Caco-2 (cell line): ENCODE results near the gene ATP6V0D1. TPM values are rescaled to one million over a fixed set of nuclear protein-coding genes. Genes with fewer than 3 reads are reported as not detected.

Experiments used
- BruUV-seq: library from RNA; stranded (reverse); fragments of 400-500 nt; replicated peaks from 2 replicates; lab custom pipeline; 2021; lab: Mats Ljungman, UMichigan
- CTCF ChIA-PET: fragments of 300-600 bp; sonication (Branson Sonifier 250); formaldehyde crosslinking; loops from one replicate; lab custom pipeline; 2022; ENCODE audit warnings: antibody characterized with exemption; lab: Charles Lee
- POLR2A ChIA-PET: fragments of 300-600 bp; sonication (Branson Sonifier 250); formaldehyde crosslinking; loops from one replicate; lab custom pipeline; 2022; ENCODE audit warnings: antibody characterized with exemption; lab: Charles Lee
- DNase-seq, 2 experiments: peaks; one replicate each; pipeline versions ENCODE4 v3.0.0 to v3.0.0-alpha.2; 2020 to 2022
- H3K27me3 ChIP-seq: replicated peaks from 2 replicates; pipeline ENCODE4 v1.6.0; 2011; ENCODE audit warnings: low read length; ENCODE audit not compliant: control insufficient read depth, insufficient read depth
- H3K36me3 ChIP-seq: 2 replicates; pipeline ENCODE4 v1.5.1; 2011; ENCODE audit warnings: low read length; ENCODE audit not compliant: control insufficient read depth, insufficient read depth
- H3K4me1 ChIP-seq: fragments of 250-450 bp; sonication (Bioruptor Pico); 2 replicates; pipeline ENCODE4 v1.5.1; 2020; ENCODE audit warnings: mild to moderate bottlenecking
- H3K4me3 ChIP-seq: 2 replicates; pipeline ENCODE4 v1.5.1; 2011; ENCODE audit warnings: low read depth, mild to moderate bottlenecking, control low read depth, low read length
- H3K9me3 ChIP-seq: fragments of 250-450 bp; sonication (Bioruptor Pico); 2 replicates; pipeline ENCODE4 v1.5.1; 2020; ENCODE audit warnings: mild to moderate bottlenecking, moderate library complexity
- H3K27ac Mint-ChIP-seq: one replicate; pipeline ENCODE4 v1.8.0; 2022; ENCODE audit warnings: mixed read lengths; ENCODE audit not compliant: unreplicated experiment
- H3K27me3 Mint-ChIP-seq: one replicate; pipeline ENCODE4 v1.8.0; 2022; ENCODE audit warnings: mixed read lengths; ENCODE audit not compliant: insufficient read depth, unreplicated experiment
- H3K36me3 Mint-ChIP-seq: one replicate; pipeline ENCODE4 v1.8.0; 2022; ENCODE audit warnings: mild to moderate bottlenecking, mixed read lengths; ENCODE audit not compliant: insufficient read depth, unreplicated experiment
- H3K4me1 Mint-ChIP-seq: one replicate; pipeline ENCODE4 v1.8.0; 2022; ENCODE audit warnings: low read depth, mixed read lengths; ENCODE audit not compliant: unreplicated experiment
- H3K4me3 Mint-ChIP-seq: one replicate; pipeline ENCODE4 v1.8.0; 2022; ENCODE audit warnings: mild to moderate bottlenecking, moderate library complexity, mixed read lengths; ENCODE audit not compliant: unreplicated experiment
- H3K9me3 Mint-ChIP-seq: one replicate; pipeline ENCODE4 v1.8.0; 2022; ENCODE audit warnings: mixed read lengths; ENCODE audit not compliant: unreplicated experiment
- intact Hi-C: fragments of 100-400 bp; cut with micrococcal nuclease; formaldehyde crosslinking; loops from one replicate; pipeline ENCODE4 v1.10.0; 2022; ENCODE audit not compliant: unreplicated experiment
- total RNA-seq: library from RNA; stranded (reverse); gene quantifications from 2 replicates; pipeline ENCODE4 v1.2.3, GENCODE V29; 2022
- TF ChIP-seq, protein P1 (sequence below), 2 experiments: fragments of 200-600 bp in 1 of 2; IDR thresholded peaks; 1 replicate in 1 of 2; 2 replicates in 1 of 2; pipeline versions ENCODE4 v1.5.1 to v1.8.0; 2011 to 2022; ENCODE audit warnings: antibody characterized with exemption in 1 of 2, control low read depth in 1 of 2, inconsistent platforms in 1 of 2, low read depth in 1 of 2, low read length in 1 of 2, mild to moderate bottlenecking in 1 of 2, moderate library complexity in 1 of 2; ENCODE audit not compliant: insufficient read depth in 1 of 2, severe bottlenecking in 1 of 2, unreplicated experiment in 1 of 2

The ATP6V0D1 gene
- total RNA-seq, 1 experiment from 2014 or later: 110 TPM

DNA sequence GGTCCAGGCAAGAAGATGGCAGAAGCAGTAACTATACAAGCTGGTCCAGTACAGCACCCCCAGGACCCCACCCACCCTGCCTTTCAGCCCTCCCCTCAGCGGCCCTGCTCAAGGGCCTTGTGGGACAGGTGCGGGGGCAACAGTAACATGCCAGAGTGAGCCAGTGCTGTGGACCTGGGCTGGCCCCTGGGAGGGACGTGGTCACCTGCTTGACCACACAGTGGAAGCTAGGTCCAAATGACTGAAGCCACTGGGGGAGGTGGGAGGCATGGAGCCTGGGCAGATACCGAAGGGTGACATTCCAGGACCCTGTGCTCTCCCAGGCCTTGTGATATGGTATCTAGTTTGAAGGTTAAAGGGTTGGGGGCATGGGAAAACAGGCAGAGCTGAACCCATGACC, 17.3 kb downstream of the ATP6V0D1 start:
- no peak overlapping the region for H3K4me3 Mint-ChIP-seq
- ChIA-PET CTCF (no interaction called here), POLR2A (no interaction called here)

DNA sequence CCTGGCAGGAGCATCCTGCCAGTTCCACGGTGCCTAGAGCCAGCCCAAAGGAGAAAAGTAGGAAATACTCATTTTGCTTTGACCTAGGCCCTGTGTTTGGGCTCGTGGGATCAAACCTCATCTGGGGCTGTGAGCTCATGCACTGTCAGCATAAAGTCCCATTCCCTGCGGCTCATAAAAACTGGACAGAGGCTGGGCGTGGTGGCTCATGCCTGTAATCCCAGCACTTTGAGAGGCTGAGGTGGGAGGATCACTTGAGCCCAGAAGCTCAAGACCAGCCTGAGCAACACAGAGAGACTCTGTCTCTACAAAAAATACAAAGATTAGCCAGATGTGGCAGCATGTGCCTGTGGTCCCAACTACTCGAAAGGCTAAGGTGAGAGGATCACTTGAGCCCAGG, 17.9 kb downstream of the ATP6V0D1 start:
- no peaks in the 10 kb centered on the region for H3K4me1 Mint-ChIP-seq
- TF ChIP-seq, protein P1, sequence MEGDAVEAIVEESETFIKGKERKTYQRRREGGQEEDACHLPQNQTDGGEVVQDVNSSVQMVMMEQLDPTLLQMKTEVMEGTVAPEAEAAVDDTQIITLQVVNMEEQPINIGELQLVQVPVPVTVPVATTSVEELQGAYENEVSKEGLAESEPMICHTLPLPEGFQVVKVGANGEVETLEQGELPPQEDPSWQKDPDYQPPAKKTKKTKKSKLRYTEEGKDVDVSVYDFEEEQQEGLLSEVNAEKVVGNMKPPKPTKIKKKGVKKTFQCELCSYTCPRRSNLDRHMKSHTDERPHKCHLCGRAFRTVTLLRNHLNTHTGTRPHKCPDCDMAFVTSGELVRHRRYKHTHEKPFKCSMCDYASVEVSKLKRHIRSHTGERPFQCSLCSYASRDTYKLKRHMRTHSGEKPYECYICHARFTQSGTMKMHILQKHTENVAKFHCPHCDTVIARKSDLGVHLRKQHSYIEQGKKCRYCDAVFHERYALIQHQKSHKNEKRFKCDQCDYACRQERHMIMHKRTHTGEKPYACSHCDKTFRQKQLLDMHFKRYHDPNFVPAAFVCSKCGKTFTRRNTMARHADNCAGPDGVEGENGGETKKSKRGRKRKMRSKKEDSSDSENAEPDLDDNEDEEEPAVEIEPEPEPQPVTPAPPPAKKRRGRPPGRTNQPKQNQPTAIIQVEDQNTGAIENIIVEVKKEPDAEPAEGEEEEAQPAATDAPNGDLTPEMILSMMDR (IDR thresholded peaks at IDR 0.05; ENCODE audit: insufficient read depth in 1 of 2, low read depth in 1 of 2, low read length in 1 of 2, severe bottlenecking in 1 of 2, unreplicated experiment in 1 of 2): no peak
- no peaks in the 10 kb centered on the region for H3K9me3 Mint-ChIP-seq
- no peak overlapping the region for H3K4me3 Mint-ChIP-seq
- no peak overlapping the region for H3K27ac Mint-ChIP-seq
- BruUV-seq: no TSS peak
- POLR2A ChIA-PET: no interaction called here
- Histone ChIP-seq H3K27me3 (no peaks in the 10 kb centered on the region), H3K9me3 (no peaks in the 10 kb centered on the region), H3K4me3 (no peak overlapping the region), H3K36me3 (no peaks in the 10 kb centered on the region), H3K4me1 (no peaks in the 10 kb centered on the region)
- H3K36me3 Mint-ChIP-seq: peaks cover 12% of the 10 kb centered on the region
- CTCF ChIA-PET: interaction anchor here (0.6 kb wide), 1 partner anchor 58 kb away, joined by 5 read pairs; no protein-coding TSS in a partner anchor
- H3K27me3 Mint-ChIP-seq: no peaks in the 10 kb centered on the region
- intact Hi-C loops: no loop called here
- no peak for DNase-seq

More for the DNA sequence above, 17.3 kb downstream of the ATP6V0D1 start:
- H3K27me3 Mint-ChIP-seq: no peaks in the 10 kb centered on the region
- H3K9me3 ChIP-seq: no peaks in the 10 kb centered on the region
- H3K4me1 Mint-ChIP-seq: no peaks in the 10 kb centered on the region
- BruUV-seq: no TSS peak
- intact Hi-C loops: no loop called here
- H3K27ac Mint-ChIP-seq: no peak overlapping the region
- no peak overlapping the region for H3K4me3 ChIP-seq
- no peaks in the 10 kb centered on the region for H3K36me3 ChIP-seq
- H3K36me3 Mint-ChIP-seq: peaks cover 9% of the 10 kb centered on the region
- no peaks in the 10 kb centered on the region for H3K4me1 ChIP-seq
- H3K9me3 Mint-ChIP-seq: no peaks in the 10 kb centered on the region
- no peaks in the 10 kb centered on the region for H3K27me3 ChIP-seq
- TF ChIP-seq, protein P1 (IDR thresholded peaks at IDR 0.05; ENCODE audit: insufficient read depth in 1 of 2, low read depth in 1 of 2, low read length in 1 of 2, severe bottlenecking in 1 of 2, unreplicated experiment in 1 of 2): no peak
- no peak for DNase-seq

DNA sequence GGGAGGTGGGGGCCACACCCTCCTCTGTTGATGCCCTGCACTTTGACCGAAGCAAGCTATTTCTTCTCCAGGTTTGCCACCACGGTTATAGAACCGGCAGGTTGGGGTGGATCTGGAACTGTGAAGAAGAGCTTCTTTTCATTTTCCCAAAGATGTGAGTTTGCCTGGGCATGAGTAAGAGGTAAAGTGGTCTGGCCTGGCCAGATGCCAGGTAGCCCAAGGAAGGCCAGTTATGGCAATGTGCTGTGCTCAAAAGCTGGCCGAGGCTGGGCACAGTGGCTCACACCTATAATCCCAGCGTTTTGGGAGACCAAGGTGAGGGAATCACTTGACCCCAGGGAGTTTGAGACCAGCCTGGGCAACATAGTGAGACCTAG, 18.7 kb downstream of the ATP6V0D1 start:
- Histone ChIP-seq H3K36me3 (no peaks in the 10 kb centered on the region), H3K27me3 (no peaks in the 10 kb centered on the region), H3K4me1 (no peaks in the 10 kb centered on the region), H3K4me3 (no peak overlapping the region), H3K9me3 (no peaks in the 10 kb centered on the region)
- H3K27me3 Mint-ChIP-seq: no peaks in the 10 kb centered on the region
- TF ChIP-seq, protein P1 (IDR thresholded peaks at IDR 0.05; ENCODE audit: insufficient read depth in 1 of 2, low read depth in 1 of 2, low read length in 1 of 2, severe bottlenecking in 1 of 2, unreplicated experiment in 1 of 2): no peak
- H3K9me3 Mint-ChIP-seq: no peaks in the 10 kb centered on the region
- no TSS peak for BruUV-seq
- ChIA-PET POLR2A (no interaction called here), CTCF (no interaction called here)
- intact Hi-C loops: no loop called here
- no peaks in the 10 kb centered on the region for H3K4me1 Mint-ChIP-seq
- no peak overlapping the region for H3K4me3 Mint-ChIP-seq
- H3K27ac Mint-ChIP-seq: no peak overlapping the region
- peaks cover 12% of the 10 kb centered on the region for H3K36me3 Mint-ChIP-seq
- no peak for DNase-seq
